HG02623 (cell line): ENCODE results near the gene RCAN1.
"Not testable (repeated sequence)": the region's sequence is repeated elsewhere in the genome, so short reads cannot be mapped to it uniquely, and the experiment has no call there.

Experiments used
- ATAC-seq: cut with Tn5 transposase; IDR thresholded peaks from one replicate; pipeline ENCODE4 v1.9.1; 2021; ENCODE audit warnings: moderate library complexity; ENCODE audit not compliant: unreplicated experiment

The RCAN1 gene

GRCh38 chr21:34519016-34519415 is 95.9 kb downstream of the RCAN1 start:
- ATAC-seq = no peak

GRCh38 chr21:34518301-34518700 is 96.6 kb downstream of the RCAN1 start:
- ATAC-seq = no peak

DNA sequence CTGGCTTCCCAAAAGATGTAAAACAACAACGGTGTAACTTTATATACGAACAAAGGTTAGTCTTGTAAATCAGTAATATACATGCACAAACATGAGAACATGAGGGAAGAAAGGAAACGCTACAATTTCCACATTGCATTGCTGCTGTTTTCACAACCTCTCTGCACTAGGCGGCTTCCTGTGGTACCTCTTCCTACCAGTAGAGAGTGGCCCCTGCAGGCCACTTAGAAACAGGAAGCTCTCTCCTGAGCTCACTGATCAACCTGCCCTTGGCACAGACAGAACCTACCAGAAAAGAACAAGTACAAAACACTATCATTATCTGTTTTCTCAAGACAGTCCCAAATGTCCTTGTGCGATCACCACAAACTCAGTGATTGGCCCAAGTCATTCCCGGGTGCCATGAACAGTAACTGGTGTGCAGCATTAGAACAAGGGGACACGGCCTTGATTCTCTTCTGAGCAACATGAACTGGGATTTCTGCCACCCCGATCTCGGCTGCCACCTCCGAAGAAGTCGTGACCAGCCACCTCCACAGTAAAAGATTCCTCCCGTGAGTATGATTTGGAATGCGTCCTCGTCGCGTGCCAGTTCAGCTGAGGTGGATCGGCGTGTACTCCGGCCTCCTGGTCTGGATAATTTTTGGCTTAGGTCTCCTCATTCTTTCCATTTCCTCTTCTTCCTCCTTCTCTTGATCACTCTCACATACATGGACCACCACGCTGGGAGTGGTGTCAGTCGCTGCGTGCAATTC is 97.2 kb downstream of the RCAN1 start:
- ATAC-seq = no peak

- no peak for ATAC-seq
Measured at GRCh38 chr21:34517039-34517438, 97.9 kb downstream of the RCAN1 start.

- no peak for ATAC-seq
Measured at GRCh38 chr21:34514576-34515115, 100.3 kb downstream of the RCAN1 start.

DNA sequence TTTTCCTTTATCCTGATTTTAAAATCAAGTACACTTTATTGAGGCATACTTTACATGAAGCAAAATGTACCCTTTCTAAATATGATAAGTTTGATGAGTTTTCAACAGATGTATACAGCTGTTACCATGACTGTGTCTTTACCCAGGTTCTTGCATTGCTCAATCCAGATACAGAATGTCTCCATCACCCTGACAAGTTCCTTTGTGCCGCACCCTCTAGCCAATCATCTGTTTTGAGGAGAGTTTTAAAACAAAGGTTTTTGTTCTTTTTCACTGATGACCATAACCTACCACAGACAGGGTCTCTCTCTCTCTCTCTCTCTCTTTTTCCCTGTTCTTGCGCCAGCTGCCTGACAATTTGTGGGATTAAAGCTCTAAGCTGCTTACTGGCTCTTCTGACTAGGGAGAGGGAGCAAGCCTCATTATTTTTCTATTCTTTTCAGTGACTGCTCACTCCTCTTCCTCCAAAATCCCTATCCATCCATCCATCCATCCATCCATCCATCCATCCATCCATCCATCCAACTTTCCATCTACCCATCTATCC is 101.7 kb downstream of the RCAN1 start:
- no peak for ATAC-seq

GRCh38 chr21:34511787-34512455 is 103.0 kb downstream of the RCAN1 start, which contains the start of gene KCNE1:
TSS of gene KCNE1 (minus strand) at chr21:34512210. CDS start at chr21:34449634, 62,576 bp downstream.
- no peak for ATAC-seq

DNA sequence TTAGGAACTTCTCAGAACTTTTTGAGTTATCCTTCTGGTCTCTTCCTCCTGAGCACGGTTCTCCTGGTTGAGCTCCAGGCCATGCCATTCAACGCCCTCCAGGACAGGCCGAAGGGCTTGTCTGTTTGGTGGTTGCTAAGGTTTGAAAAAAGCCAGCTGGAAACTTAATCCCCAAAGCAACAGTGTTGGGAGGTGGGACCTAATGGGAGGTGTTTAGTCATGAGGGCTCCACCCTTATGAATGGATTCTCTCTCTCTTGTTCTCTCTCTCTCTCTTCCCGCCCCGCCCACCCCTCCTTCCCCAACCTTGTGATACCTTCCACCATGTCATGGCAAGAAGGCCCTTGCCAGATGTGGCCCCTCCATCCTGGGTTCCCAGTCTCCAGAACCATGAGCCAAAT is 103.7 kb downstream of the RCAN1 start:
- no peak for ATAC-seq

- no peak for ATAC-seq
Measured at GRCh38 chr21:34510148-34511142, 104.5 kb downstream of the RCAN1 start.

DNA sequence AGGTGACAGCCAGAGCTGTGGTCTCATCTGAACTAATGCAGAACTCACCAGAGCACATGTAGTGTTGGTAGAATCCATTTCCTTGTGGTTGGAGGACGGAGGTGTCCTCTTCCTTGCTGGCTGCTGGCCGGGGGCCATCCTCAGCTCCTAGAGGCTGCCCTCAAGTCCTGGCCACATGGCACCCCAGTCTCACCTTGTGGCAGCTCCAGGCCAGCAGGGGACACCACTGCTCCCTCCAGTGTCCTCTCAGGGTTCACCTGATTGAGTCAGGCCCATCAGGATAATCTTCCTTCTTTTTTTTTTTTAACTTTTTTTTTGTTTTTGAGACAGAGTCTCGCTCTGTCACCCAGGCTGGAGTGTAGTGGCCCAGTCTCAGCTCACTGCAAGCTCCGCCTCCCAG is 105.8 kb downstream of the RCAN1 start:
- no peak for ATAC-seq

- no peak for ATAC-seq
Measured at GRCh38 chr21:34504595-34504994, 110.3 kb downstream of the RCAN1 start.

DNA sequence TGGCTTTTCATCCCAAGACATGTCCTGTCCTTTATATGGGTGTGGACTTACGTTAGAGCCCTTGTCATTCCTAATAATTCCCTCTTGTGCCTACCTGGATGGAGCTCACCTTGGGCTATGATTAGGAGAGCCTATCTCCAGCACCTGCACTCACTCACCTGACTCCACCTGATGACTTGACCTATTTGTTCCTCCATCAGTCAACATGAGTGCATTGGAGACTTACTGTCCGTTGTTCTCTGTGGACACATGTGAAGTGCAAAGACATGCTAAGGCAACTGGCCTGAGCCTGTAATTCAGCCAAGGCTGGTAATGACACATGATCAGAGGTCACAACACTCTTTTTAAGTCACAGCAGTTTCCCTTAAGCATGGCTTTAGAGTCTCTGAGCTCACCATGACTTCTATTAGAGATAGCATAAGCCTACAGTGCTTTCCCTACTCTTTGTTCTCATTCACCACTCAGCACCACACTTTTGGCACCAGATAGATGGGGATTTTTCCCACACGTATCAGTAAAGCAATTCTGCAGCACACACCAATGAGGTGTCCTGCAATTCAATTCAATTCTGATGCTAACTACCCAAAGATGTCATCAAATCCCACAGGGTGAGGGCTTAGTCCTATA is 112.3 kb downstream of the RCAN1 start:
- no peak for ATAC-seq

DNA sequence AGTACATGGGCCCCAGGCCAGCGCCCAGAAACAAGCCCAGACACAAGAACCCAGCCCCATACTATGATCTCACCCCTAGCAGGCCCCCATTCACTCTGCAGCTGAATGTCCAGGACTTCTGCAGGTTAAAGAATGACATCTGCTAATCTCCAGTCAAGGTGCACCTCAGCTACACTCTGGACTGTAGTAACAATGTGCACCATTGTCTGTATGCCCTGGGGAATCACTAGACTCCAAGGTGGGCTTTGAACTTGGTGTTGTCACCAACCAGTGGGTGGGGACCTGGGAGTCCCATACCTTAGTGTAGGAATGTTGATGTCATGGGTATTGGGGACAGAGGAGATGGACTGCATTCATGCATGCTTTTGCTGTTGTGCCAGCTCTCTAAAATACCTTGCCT is 113.2 kb downstream of the RCAN1 start:
- ATAC-seq = no peak

DNA sequence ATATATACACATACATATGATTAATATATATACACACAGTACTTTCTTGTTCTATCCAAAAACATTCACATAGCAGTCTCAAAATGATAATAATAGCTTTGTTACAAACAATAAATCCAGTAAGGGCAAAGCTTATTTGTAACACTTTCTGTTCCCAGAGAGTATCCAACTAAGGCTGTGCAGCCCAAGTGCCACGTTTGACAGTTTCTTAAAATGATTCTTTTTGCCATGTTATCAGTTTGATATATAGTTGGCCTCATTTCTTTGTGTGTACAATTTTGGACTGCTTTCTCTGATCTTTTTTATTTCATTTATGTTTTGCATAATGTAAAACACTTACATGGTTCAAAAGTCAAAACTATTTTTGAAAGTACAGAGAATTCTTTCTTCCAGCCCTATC is 114.7 kb downstream of the RCAN1 start:
- no peak for ATAC-seq

DNA sequence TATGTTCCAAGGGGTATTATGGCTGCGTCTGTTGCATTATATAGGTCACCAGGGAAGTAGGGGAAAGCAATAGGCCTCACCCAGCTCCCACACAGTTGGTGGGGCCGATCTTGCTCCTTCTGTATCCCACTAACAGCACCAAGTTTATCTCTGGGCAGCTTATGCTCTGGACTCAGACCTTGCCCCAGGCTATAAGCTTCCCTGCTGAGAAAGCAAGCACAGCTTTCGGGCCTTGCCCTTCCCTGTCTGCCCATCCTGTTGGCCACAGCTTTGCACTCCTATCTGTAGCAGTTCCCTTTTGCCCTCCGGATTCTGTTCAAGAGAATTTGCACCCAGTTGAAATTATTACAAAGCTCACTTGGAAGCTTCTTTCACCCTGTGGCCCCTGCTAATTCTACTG is 115.8 kb downstream of the RCAN1 start:
- ATAC-seq = no peak

- ATAC-seq = no peak
Measured at GRCh38 chr21:34498623-34499022, 116.3 kb downstream of the RCAN1 start.

DNA sequence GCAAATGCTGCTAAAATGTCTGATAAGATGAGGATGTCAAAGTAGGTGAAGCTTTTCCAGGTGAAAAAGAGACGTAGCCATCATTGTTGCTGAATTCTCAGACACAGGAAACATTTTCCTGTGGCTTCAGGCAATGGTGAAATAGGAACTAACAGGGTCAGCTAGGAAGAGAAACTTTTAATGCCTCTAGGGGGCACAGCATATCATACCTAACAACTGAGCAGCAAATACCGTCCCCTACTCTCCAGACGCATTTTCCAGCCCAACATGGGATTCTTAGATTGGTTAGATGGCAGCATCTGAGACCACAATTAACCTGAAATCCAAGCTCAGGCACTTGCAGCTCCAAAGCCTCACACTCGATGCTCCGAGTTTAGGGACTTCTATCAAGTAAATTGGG is 131.1 kb downstream of the RCAN1 start:
- not testable (repeated sequence) for ATAC-seq

DNA sequence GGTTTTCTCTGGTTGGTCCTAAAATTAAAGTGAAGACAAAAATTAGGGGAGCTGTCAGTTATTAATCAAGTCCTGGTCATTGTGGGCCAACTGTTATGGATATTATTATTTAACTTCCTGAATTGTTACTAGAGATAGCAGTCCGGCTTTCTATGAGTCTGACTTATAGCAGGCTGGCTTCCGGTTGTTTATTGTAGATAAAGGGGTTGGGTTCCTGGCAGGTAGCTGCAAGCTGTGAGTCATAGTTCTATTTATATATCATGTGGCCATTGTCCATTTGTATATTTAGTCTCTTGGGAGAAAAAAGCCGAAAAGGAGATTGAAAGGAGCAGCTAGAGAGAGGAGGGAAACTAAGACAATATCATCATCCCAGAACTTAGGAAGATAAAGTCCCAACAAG is 131.5 kb downstream of the RCAN1 start:
- ATAC-seq = not testable (repeated sequence)

DNA sequence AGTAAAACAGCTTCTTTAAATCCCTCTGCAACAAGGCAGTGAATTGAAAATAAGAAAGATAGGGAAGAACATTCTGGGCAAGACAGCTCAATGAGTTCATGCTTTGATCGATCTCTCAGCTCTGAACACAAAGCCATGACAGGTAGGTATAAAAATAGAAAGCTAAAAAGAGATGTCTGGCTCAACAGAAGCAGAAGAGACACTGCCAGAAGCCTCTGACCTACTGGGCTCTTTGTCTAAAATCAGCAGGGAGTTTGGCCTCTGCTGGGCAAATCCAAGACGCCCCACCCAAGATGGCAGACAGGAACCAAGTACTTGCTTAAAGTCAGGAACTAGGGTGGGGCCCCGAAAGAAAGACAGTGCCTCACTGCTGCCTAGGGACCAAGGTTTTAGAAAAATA is 147.6 kb downstream of the RCAN1 start:
- not testable (repeated sequence) for ATAC-seq
